GM18508 (cell line): ENCODE data around the gene KANTR.

ENCODE experiments used
- ATAC-seq: cut with Tn5 transposase; IDR thresholded peaks from one replicate; pipeline ENCODE4 v1.9.1; 2021; ENCODE audit warnings: moderate number of reproducible peaks; ENCODE audit not compliant: insufficient read depth, unreplicated experiment

KANTR gene, protein sequence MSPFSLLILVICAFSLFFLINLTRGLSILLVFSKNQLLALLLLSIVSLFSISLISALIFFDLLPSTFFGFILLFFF

DNA sequence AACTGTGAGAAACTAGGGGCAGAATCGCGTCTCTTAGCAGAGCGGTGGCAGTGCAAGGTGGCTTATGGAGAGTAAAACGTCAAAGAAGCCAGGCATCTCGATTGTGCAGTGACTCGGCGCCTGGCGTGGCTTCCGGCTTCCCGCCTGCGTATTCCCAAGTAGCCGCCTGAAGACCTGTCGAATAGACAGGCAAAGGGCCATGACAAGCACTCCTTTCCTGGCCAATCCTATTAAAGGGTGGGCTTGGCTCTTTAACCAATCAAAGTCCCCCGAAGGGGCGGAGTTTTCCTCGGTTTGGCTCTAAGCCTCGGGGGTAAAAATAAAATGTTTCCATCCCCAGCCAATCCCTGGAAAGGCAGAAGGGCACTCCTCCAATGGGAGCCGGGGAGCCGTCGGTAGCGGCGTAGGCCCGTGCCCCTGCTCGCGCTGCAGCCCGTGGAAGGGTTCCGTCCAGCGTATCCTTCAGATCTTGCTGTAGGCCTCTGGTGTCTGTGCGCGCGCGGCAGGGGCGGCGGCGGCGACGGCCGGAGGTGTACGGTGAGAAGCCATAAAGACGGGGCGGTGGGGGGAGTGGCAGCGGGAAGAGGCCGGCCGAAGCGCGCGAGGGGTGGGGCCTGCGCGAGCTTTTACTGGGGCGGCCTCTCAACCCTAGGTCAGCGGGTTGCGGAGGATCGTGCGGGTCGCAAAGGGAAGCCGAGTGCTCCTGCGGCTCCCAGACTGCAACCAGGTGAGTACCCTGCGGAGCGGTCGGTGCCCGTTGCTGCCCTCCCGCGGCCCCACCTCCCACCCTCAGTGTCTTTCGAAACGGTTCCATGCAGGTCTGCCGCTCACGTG, at the start of gene KANTR:
Gene KANTR (plus strand): TSS at position 395 of the 834 bp plus-strand sequence. CDS start 30,131 bp downstream, outside the sequence.
- ATAC-seq = peak; percentile 63

DNA sequence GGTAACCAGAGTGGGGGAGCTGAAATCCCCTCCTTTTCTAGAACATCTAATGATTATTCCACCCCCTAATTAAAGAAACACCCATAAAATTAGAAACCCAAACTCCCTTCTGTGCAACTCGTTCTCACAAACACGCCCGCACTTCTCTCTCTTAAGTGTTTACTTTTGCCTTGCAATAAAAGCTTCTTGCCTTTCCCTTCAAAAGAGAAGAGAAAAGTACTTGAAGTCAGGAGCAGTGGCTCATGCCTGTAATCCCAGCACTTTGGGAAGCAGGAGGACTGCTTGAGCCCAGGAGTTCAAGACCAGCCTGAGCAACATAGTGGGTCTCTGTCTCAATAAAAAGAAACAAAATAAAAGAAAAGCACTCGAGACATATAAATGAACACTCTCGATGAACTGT, 48.9 kb upstream of the KANTR start:
- ATAC-seq = no peak

DNA sequence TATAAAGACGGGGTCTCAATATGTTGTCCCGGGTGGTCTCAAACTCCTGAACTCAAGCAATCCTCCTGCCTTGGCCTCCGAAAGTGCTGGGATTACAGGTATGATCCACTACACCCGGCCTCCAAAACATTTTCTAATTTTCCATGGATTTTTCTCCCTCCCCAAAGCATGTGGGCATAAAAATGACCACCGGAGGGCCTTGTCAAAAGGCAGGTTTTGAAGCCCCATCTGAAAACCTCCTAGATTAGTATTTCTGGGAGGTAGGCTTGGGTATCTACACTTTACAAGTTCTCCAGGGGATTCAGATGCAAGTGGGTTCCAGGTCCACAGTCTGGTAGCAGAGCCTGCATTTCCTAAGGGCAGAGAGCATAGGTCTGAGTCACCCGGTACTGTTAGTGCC, 46.7 kb upstream of the KANTR start:
- no peak for ATAC-seq

DNA sequence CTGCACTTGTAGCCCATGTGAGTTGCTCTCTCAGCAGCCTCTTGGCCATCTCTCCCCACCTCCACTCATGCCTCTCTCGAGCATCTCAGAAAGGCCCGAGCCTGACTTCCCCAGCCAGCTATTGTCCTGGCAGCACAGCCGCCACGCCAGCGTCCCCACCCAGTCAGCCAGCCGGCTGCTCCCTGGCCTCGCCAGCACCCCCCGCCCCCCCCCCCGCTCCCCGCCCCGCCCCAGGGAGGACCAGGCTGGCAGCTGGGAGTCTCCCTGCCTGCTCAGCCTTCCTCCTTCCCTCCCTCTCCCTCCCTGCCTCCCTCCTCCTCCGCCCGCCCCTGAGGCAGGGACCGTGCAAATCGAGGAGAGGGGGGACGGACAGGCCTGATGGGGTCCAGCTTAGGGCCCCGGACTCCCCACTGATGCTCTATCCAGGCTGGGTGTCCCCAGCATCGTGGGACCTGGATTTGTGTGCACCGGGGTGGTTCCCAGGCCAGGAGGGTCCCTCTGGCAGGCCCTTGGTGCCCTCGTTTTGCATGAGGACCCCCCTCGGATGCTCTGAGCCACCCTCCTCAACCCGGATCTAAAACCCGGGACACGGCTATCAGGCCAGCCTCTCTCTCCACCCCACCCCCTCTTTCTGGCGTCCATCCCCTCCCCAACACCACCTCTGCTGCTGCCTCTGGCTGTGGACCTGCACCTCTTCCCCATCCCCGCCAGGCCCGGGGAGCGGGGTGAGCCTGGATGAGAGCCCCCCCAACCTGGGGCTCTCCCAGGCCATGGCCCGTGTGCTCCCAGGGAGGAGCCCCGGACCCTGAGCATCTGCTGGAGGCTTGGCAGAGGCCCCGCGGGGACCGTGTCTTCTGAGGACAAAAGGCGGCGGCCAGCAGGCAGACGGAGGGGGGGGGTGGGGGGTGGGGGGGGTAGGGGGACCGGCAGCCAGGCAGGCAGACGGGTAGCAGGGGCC, 45.5 kb upstream of the KANTR start, which contains the start of gene GPR173:
Gene GPR173 (plus strand): TSS at position 621 of the 958 bp plus-strand sequence. CDS start 27,833 bp downstream, outside the sequence.
- no peak for ATAC-seq

DNA sequence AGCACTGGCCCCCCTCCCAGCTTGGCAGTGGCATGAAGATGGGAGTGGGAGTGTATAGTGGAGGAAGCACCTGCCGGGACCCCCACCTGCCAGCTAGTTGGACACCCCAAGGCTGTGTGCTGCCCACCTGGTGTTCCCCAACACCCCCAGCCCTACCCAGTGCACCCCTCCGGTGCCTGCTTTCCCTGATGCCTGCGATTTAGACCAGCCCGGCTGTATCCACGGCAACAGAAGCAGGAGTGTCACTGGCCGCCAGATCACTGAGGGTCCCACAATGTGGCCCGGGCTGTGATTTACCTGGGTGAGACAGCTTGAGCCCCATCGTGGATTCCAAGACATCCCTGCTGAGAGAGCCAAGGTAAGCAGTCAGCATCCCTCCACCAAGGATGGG, 44.8 kb upstream of the KANTR start:
- ATAC-seq = no peak

DNA sequence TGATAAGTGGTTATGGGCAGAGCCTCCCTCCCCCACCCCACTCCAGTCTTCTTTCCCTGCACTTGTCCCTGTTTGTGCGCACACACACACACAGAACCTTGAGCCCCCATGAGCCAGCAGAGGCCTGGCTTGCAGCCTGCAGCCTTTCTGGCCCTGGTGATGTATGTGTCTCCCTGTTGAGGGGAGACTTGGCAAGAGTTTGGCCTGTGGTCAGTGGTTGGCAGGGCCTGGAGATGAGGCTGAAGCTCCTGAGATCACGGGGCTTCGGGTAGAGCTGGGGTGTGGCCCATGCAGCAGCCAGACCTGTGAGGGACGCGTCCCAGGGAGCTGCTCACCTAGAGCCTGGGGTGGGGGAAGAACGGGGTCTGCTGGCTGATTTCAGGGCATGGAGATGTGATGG, 43.1 kb upstream of the KANTR start:
- no peak for ATAC-seq

DNA sequence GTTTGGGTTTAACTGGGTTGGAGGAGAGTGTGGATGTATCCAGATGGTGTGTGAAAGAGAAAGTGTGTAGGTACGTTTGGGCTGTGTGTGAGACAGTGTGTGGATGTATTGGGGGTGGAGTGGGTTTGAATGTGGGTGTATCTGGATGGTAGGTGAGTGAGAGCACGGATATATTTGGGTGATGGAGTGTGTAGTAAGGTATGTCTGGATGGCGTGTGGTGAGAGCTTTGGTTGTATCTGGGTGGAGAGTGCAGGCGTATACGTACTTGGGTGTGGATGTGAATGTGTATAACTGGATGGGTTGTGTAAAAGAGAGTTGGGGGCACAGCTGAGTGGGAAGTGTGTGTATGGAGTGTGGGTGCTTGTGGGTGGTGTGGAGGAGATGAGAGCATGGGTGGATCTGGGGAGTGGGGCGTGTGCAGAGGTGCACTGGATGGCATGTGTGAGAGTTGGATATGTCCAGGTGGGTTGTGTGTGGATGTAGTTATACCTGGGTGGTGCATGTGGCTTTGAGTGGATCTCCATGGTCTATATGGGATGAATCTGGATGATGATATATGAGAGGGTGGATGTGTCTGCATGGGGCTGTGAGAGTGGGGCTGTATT, 38.6 kb upstream of the KANTR start:
- ATAC-seq = no peak

DNA sequence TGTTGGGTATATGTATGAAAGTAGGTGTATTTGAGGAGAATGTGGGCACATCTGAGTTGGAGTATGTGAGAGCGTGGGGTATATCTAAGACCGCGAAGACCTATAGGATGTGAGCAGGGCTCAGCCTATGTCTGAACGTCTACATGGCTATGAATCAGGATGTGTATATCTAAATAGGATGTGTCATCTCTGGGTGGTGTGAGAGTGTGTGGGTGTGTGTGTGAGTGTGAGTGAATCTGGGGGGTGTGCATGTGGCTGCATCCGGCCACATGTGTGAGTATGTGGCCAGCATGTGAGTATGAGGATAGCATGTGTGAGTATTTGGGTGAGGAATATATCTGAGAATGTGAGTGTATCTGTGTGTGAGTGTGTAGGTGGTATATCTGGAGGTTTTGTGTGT, 37.6 kb upstream of the KANTR start:
- ATAC-seq = no peak

DNA sequence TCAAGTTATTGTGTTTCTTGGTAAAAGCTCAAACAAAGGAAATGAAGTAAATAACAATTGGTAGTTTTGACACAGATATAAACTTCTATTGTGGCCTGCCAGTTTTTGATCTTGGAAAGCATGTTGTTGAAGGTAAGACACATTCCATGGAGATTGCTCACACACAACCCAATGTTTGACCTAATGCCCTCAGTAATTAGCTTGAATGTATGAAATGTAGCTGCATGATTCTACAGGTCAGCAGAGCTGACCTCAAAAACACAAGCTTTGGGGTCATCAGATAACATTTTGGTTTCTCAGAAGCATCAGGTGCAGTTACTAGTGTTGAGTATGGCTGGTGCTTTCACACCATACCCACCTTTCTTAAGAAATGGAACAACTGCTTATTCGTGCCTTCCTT, 28.8 kb upstream of the KANTR start:
- no peak for ATAC-seq

DNA sequence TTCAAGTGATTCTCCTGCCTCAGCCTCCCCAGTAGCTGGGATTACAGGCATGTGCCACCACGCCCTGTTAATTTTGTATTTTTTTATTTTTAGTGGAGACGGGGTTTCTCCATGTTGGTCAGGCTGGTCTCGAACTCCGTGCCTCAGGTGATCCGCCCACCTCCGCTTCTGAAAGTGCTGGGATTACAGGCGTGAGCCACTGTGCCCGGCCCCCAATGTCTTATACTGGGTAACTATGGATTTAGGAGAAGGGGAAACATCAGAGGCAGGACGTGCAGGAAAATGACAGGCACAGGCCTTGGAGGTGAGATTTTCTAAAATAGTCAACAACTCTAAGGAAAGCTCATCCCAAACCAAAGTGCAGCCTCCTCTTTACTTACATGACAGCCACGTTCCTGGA, 22.9 kb upstream of the KANTR start:
- no peak for ATAC-seq

DNA sequence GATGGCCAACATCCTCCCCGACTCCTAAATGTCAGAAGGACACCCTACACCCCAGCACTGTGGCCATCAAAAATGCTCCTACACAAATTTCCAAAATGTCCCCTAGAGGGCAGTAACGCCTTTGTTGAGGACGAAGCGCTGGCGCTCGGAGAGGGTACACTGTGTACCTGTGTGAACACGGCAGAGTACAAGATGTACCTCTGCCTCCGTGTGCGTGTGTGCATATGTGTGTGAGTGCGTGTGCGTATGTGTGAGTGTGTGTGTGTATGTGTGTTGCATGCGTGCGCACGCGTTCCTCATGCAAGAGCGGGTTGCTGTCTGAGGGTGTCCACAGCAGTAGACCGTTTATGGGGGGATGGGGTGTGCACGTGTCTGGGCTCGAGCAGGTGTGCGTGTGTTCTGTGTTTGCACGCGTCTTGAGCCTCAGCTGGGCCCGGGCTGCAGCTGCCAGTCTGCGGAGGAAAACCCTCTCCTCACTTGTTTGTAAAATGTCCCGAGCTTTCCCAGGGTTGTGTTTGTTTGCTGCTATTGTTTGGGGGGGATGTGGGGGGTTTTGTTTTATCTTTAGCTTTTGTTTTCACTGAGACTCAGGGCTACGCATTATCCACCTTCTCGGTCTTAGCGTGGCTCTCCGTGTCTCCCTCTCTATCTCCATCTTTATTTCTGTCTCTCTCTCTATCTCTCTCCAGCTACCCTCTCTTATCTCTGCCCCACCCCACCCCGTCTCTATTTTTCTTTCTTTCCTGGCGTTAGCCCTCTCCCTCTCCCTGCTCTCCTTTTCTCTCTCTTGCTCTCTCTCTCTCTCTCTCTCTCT, 22.1 kb upstream of the KANTR start:
- peak; percentile 92 for ATAC-seq

DNA sequence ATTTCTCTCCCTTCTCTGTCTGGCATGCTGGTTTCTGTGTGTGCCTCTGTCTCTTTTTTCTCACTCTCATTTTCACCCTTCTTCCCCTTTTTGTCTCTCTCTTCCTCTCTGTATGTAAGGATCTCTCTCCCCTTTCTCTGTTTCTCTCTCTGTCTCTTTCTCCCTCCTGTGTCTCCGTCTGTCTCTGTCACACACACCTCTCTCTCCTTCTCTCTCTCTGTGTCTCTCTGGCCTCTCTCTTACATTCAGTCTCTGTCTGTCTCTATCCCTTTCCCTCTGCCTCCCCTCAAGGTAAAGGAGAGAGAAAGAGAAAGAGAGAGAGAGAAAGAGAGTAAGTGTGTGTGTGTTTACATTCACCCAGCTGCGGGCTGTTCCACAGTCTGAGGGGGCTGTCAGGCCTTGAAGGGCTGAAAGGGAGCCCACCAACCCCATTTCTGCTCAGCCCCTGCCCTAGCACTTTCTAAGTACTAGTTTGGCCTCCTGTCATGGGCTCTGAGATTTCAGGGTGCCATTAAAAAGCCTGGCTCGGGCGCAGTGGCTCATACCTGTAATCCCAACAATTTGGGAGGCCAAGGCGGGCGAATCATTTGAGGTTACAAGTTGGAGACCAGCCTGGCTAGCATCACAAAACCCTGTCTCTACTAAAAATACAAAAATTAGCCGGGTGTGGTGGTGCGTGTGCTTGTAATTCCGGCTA, 21.4 kb upstream of the KANTR start:
- no peak for ATAC-seq

DNA sequence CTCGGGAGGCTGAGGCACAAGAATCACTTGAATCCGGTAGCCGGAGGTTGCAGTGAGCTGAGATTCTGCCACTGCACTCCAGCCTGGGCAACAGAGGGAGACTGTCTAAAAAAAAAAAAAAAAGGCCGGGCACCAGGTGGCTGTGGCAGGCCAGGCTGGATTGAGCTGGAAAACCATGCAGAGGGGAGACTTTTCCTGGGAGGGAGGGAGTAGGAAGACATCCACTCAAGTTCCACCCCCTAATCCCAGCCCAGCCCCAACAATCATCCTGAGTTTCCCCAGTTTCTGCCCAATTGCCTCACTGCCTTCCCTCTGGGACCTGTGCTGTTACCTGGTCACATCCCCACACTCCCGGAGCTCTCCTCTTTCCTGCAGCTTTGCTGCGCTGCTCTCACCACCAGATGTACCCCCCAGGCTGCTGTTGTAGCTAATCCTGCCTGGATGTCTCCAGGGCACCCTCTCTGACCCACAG, 20.8 kb upstream of the KANTR start:
- ATAC-seq = no peak

DNA sequence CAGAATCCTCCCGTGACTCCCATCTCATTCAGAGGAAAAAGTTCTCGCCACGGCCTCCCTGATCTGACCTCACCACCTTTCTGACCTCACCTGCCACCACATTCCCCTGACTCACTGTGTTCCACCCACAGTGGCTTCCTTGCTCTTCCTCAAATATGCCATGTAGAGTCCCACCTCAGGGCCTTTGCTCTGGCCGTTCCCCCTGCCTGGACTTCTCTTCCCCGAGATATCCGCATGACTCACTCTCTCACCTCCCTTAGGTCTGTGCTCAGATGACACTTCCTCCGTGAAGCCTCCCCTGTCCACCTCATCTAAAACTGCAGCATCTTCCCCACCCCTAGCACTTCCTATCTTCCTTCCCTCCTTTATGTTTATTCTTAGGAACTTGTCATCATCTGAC, 18.9 kb upstream of the KANTR start:
- no peak for ATAC-seq

DNA sequence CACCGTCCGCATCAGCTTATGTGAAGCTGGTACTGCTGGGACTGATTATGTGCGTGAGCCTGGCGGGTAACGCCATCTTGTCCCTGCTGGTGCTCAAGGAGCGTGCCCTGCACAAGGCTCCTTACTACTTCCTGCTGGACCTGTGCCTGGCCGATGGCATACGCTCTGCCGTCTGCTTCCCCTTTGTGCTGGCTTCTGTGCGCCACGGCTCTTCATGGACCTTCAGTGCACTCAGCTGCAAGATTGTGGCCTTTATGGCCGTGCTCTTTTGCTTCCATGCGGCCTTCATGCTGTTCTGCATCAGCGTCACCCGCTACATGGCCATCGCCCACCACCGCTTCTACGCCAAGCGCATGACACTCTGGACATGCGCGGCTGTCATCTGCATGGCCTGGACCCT, 17.3 kb upstream of the KANTR start:
- ATAC-seq = no peak

DNA sequence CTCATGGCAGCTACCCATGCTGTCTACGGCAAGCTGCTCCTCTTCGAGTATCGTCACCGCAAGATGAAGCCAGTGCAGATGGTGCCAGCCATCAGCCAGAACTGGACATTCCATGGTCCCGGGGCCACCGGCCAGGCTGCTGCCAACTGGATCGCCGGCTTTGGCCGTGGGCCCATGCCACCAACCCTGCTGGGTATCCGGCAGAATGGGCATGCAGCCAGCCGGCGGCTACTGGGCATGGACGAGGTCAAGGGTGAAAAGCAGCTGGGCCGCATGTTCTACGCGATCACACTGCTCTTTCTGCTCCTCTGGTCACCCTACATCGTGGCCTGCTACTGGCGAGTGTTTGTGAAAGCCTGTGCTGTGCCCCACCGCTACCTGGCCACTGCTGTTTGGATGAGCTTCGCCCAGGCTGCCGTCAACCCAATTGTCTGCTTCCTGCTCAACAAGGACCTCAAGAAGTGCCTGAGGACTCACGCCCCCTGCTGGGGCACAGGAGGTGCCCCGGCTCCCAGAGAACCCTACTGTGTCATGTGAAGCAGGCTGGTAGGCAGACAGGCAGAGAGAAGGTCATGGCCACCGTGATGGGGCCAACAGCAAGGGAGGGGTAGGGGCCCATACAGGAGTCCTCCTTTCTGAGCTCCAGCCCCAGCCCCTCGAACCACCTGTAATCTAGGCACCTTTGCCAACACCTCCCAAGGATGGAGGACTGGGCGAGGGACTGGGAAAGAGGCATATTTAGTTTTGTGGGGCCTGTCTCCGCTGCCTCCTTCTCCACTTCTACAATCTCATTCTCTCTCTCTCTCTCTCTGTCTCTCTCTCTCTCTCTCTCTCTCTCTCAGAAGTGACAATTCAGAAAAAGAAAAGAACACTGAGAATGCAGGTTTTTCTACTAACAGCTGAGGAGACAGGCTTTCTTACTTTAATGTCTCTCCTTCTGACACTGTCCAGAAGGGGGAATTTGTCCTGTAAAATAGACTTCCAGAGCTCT, 16.4 kb upstream of the KANTR start:
- no peak for ATAC-seq

DNA sequence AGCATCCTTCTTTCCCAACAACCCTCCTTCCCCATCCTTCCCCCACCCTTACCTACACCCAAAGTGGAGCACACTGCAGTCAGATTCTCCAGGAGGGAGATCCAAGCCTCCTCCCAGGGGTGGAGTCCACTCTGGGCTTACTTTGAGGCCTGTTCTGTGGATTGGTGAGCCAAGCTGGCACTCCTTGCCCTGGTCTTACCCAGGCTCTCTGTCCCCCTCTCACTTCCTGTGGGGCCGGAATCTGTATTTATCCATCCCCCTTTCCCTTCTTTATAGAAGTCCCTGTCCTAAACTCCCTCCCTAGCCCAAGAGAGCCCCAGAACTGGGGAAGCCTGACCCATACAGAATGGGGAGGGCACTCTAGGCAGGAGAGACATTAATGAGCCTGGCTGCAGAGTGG, 15.0 kb upstream of the KANTR start:
- no peak for ATAC-seq
